GM12872 (cell line): ENCODE measurements around the gene TMEM40.

Experiments
- TF ChIP-seq, protein P1 (sequence below): IDR thresholded peaks from 3 replicates; pipeline ENCODE4 v1.5.1; 2011; ENCODE audit warnings: low read depth, mild to moderate bottlenecking, low read length, moderate library complexity; ENCODE audit not compliant: insufficient read depth

Gene TMEM40, protein sequence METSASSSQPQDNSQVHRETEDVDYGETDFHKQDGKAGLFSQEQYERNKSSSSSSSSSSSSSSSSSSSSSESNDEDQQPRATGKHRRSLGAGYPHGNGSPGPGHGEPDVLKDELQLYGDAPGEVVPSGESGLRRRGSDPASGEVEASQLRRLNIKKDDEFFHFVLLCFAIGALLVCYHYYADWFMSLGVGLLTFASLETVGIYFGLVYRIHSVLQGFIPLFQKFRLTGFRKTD

DNA sequence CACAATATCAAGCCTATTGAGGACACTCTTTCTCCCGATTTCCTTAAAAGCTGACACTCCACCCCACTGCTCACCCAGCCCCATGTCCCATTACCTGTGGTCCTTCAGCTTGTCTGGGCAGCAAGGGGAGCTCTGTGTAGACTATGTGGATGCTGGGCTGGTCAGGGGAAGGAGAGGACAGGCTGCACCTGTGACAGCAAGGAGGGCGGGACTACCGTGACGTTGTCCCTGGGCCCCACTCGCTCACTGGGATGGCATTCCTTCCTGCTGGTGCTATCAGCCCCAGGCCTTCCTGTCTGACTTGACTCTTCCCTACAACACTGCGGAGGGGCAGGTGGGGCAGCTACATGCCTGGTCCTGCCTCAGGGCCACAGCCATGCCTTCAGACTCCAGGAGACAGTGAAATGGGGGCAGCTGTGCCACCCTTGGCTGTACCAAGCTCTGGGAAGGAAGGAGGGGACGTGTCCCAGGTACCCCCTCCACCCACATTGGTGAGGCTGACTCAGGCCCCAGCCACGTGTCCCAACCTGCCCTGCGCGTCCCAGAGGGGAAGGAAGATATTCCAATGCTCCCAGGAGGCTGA lies at the start of gene TMEM40:
TMEM40 (minus strand) TSS at position 163 of the 583 bp plus-strand sequence. CDS start 9,427 bp downstream, outside the sequence.
- TF ChIP-seq, protein P1, sequence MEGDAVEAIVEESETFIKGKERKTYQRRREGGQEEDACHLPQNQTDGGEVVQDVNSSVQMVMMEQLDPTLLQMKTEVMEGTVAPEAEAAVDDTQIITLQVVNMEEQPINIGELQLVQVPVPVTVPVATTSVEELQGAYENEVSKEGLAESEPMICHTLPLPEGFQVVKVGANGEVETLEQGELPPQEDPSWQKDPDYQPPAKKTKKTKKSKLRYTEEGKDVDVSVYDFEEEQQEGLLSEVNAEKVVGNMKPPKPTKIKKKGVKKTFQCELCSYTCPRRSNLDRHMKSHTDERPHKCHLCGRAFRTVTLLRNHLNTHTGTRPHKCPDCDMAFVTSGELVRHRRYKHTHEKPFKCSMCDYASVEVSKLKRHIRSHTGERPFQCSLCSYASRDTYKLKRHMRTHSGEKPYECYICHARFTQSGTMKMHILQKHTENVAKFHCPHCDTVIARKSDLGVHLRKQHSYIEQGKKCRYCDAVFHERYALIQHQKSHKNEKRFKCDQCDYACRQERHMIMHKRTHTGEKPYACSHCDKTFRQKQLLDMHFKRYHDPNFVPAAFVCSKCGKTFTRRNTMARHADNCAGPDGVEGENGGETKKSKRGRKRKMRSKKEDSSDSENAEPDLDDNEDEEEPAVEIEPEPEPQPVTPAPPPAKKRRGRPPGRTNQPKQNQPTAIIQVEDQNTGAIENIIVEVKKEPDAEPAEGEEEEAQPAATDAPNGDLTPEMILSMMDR, result no peak

DNA sequence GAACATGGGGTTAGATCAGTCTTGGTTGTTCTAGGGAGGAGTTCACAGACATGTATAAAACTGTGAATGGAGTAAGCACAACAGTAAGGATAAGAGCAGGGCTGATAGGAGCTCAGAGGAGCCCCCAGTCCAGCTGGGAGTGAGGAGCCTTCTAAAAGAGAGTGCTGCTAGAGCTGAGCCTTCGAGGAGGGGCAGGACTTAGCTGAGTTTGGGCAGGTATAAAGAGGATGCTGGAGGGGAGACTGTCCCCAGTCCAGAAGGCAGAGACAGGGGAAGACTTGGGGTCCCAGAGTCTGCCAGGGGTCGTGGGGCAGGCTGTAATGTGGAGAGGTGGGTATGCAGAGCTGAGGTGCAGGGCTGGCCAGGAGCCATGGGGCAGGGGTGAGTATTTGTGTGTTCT lies 49.5 kb upstream of the TMEM40 start:
- TF ChIP-seq, protein P1, result no peak

DNA sequence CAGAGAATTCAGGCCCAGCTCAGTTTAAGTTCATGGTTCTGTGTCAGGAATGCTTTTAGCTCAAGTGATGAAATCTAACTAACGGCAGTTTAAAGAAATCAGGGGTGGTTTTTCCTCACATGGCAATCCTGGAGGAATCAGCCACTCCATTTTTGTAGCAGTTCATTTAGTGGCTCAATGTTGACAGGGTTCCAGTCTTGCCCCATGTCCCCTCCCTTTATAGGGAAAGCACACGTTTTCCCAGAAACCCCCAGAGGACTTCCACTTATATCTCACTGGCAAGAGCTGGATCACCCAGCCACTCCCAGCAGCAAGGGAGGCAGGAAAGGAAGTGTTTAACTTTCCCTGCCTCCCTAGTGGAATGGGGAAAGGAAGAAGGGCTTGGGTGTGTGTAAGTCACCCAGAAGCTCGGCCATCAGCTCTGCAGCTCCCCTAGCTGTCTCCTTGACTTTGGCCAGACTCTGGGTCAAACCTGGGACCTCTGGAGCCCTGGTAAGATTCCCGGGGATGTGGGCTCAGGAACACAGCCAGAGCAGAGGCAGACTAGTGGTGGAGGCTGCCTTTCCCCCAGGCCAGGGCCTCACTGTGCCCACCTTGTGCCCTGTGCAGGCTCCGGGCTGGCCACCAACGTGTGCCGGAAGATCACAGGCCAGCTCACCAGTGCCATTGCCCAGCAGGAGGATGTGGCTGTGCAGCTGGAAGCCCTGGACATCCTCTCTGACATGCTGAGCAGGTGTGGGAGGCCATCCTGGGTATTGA lies 48.7 kb upstream of the TMEM40 start:
- TF ChIP-seq, protein P1, result no peak

DNA sequence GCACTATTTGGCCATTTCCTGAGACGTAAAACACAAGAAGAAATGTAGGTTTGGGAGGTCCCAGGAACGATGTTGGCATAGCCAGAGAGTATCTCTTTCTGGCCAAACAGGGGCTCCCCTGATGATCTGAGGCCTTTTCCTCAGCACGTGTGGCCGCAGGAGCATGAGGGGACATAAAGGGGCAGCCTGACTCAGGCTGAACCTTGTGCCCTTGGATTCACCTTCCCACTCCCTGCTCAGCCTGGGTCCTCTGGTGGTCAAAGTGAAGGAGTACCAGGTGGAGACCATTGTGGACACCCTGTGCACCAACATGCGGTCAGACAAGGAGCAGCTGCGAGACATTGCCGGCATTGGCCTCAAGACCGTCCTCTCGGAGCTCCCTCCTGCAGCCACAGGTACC lies 48.0 kb upstream of the TMEM40 start:
- TF ChIP-seq, protein P1, result no peak

DNA sequence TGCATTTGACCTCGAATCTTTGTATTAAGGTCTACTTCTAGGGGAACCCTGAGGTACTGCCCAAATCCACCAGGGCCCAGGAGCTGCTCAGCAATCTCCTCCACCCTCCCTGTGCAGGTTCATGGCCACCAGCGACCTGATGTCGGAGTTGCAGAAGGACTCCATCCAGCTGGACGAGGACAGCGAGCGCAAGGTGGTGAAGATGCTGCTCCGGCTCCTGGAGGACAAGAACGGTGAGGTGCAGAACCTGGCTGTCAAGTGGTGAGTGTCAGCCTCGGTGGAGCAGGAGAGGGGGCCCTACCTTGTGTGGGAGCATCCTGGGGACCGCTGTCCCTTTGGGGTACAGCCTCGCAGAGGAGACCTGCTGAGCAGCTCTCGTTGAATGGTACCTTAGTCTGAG lies 44.3 kb upstream of the TMEM40 start:
- TF ChIP-seq, protein P1, result no peak

DNA sequence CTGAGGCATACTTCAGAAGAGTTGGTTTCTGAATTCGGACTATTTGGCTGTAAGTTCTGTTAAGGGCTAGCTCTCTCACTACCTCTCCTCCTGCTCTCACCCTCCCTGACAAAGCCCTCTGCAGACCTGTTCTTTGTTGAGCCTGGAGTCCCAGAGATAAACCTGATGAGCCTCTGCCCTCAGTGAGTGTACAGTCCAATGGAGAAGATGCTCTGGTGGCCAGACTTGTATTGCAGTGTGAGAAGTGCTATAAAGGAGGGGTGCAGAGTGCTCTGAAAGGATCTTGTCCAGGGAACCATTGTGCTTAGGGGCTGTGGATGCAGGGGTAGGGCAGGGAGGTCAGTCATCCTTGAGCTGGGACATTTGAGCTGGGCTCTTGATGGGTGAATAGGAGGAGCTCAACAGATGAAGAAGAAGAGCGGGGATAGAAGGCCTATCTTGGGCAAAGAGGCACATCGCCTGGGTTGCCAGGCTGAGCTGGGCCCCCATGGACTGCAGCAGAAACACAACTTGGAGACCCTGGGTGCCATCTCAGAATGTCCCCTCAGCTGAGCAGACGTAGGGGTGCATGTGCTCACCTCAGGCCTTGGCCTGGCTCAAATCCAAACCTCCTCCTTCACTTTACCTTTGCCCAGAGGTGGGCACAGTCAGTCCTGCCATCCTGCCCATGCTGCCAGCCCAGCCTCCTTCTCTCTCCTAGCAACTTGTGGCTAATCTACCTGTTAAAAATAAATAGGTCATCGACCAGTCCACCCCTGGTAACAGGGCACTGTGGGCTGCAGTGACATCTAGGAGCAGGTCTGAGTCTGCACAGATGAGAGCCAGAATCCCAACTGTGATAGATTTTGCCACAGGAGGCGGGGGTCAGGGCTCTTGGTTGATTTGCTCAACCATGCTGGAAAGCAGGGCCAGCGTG lies 40.7 kb upstream of the TMEM40 start:
- TF ChIP-seq, protein P1, result 0 out of 3 replicates have a peak, but pooled peaks have one; percentile 2
